Measurements from ENCODE around the gene CBFA2T3.

CBFA2T3 gene

DNA sequence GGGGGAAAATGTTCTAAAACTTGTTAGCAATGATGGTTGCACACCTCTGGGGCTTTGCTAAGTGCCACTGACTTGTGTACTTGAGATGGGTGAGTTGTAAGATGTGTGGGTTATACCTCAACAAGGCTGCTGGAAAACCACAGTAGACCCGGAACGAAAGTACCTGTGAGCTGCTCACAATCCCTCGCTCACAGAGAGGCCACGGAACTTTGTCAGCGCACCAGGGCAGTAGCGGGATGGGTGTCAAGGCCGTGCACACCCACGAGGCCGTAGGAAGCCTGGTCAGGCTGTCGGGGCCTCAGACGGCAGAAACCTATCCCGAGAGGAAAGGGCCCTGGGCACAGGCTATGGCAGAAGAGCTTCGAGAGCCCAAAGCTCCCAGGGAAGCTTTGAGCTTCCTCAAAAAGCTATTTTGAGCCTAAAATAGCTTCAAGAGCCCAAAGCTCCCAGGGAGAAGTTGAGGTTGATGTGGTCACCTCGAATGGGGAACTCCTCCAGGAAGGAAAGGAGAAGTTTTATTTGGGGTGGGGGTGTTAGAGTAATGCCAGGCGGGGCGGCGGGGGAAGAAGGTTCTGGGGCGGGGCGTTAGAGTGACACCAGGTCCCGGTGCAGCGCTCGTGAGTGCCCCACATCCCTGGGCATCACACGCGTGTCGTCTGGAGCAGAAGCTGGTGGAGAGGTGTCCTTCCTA is 19.0 kb downstream of the CBFA2T3 start:
- DNase-seq, result no peak

DNA sequence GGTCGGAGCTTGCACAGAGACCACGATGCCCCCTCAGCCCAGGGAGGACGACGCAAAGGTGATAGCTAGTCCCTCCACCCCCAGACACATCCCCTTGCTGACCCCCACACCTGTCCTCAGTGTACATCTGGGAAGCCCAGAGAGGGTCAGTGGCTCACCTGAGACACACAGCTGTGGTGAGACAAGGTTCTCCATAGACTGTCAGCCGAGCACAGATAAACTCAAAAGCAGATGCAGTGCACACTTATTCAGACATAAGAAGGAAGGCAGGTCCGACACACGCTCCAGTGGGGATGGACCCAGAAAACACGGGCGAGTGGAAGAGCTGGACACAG is 19.6 kb downstream of the CBFA2T3 start:
- no peak for DNase-seq

DNA sequence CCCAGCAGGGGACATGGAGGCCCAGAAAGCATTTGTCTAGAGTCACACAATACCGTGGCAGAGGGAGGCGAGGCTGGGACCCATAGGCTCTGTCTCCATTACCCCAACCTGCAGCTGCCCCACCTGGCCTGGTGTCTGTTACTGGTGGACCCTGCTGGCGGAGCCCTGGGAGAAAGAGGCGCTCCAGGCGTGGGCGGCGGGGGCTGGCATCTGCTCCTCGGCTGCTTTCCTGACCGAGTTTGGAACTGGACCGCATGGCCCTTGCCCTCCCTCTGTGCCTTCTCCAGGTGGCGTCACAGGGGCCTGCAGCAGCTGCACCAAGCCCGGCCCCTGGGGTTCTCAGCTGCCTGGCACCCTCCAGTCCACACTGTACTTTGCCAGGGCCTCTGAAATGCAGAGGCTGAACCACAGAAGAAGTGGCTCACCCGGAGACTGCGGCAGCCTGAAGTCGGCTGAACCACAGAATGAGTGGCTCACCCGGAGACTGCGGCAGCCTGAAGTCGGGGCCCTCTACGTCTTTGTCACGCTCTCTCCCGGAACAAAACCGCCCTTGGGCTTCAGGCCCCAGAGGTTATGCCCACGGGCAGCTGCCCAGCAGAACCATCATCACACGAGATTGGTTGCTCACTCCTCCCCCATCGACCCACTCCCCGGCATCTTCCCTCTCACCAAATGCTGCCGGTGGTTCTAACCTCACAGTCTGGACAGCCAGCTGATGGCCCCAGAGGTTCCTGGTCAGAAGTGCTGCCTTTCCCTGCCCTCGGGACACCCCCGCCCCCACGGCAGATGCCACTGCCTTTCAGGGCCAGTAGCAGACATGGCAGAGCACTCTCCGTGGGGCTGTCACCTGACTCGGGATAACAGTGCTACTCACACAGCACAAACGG is 20.2 kb downstream of the CBFA2T3 start:
- DNase-seq, result no peak

GRCh38 chr16:88955906-88956305 is 21.1 kb downstream of the CBFA2T3 start:
- DNase-seq, result no peak

- no peak for DNase-seq
Observed at GRCh38 chr16:88953003-88953690, 23.9 kb downstream of the CBFA2T3 start.

GRCh38 chr16:88951989-88952388 is 25.0 kb downstream of the CBFA2T3 start:
- DNase-seq, result no peak

- no peak for DNase-seq
Observed at GRCh38 chr16:88951501-88951900, 25.5 kb downstream of the CBFA2T3 start.

DNA sequence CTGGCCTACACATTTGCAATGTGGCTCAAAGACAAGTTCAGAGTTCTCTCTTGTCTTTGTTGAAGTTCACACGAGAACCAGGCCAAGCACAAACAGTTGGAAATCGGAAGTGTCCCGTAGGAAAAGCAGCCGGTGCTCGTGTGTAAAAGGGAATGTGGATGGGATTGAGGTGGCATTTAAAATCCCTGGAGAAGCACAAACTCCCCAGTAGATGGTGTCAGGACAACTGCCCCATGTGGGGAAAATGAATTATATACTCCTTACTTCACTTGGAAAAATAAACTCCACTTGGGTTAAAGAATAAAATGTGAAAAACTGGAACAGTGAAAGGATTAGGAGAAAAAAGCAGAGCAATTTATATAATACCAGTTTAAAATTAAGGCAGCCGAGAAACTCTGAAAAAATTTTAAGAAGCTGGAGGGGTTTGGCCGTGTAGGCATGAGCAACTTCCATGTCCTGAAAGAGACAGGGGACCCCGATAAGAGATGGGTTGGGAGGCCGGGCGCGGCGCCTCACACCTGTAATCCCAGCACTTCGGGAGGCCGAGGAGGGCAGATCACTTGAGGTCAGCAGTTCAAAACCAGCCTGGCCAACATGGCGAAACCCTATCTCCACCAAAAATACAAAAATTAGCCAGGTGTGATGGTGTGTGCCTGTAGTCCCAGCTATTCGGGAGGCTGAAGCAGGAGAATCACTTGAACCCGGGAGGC is 28.1 kb downstream of the CBFA2T3 start:
- DNase-seq, result no peak

GRCh38 chr16:88945473-88945872 is 31.5 kb downstream of the CBFA2T3 start:
- no peak for DNase-seq

DNA sequence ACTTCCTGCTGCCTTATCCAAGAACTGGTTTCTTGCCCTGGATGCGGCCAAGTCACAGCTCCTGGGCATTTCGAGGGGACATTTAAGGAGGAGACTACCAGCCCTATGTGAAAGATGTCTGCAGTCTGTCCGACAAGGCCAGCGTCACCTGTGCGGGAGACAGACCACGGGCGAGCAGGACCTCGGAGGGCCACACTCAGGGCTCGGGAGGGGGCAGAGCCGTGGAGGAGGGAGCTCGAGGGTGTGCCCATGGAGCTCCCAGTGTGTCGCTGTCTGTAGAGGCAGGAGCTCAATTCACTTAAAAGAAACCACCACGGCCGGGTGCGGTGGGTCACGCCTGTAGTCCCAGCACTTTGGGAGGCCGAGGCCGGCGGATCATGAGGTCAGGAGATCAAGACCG is 33.3 kb downstream of the CBFA2T3 start:
- no peak for DNase-seq

- no peak for DNase-seq
Observed at GRCh38 chr16:88943131-88943664, 33.8 kb downstream of the CBFA2T3 start.

- no peak for DNase-seq
Observed at GRCh38 chr16:88941913-88942909, 34.8 kb downstream of the CBFA2T3 start.

DNA sequence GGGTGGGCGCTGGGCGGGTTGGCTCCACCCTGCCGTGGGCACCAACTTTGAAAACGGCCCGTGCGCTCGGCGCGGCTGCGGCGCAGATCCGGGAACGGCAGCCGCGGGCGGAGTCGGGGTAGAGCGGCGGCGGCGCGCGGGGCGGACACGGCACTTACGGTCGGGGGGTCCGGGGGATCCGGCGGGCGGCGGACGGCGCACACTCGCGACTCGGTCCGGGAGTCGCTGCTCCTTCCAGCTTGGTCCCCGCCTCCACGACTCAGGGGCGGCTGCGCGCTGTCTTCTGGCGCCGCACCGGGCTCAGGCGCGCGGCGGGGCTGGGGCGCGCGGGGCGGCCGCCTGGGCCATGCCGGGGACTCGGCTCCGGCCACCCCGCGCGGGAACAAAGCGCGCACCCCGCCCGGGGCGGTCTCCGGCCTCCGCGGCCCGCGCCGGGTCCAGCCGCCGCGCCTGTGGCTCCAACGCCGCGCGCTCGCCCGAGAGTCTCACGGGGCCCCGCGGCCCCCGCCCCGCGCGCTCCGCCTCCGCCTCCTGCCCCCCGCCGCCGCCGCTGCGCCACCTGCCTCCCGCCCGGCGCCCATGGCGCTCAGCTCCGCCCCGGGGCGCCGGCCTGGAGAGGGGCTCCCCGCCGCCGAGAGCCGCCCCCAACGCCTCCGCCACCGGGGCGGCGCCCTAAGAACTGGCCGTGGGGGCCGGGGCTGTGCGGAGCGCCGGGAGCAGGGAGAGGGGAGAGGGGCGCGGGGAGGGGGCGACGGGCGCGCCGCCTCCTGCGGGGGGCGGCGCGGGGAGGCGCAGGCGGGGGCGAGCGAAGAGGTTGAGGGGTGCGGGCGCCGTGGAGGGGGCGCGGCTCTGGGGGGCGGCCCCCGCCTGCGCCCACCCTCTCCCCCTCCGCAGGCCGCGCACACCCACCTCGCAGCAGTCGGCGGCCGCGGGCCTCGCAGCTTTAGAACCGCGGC is 35.9 kb downstream of the CBFA2T3 start:
- no peak for DNase-seq

DNA sequence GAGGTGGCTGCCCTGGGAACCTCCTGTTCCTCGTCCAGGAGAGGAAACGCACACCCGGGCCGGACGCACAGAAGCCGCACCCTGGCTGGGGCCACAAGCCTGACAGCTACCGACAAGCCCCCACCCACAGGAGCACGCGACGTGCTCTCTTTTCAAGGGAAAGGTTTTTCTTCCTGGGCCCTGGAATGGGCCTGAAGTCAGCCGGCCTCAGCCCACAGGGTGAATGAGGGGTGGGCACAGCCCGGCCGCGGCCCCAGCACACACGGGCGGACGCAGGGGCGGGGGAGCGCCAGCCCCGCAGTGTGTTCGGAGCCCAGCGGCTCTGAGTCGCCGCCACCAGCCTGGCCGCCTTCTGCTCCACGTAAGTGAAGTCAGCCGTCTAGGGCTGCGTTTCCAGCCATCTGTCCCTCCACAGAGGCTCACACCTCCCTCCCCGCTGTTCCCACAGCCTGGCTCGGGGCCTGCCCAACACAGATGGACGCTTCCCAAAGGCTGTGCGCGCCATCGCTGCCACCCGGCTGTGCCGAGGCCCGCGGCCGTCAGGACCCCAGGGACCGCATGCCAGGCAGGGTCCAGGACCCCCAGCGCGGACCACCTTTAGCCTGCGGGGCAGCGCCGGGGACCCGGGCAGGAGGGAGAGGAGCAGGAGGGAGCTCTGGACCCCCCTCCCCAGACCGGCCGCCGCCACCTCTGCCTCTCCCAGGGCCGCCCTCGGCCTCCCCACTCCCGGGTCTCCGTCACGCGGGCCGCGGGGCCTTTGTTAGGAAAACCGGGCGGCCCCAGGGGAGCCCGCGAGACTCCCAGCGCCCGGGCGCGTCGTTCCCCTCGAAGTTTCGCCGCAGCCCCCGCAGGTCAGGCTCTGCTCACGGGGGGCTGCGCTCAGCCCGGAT is 36.8 kb downstream of the CBFA2T3 start:
- no peak for DNase-seq

DNA sequence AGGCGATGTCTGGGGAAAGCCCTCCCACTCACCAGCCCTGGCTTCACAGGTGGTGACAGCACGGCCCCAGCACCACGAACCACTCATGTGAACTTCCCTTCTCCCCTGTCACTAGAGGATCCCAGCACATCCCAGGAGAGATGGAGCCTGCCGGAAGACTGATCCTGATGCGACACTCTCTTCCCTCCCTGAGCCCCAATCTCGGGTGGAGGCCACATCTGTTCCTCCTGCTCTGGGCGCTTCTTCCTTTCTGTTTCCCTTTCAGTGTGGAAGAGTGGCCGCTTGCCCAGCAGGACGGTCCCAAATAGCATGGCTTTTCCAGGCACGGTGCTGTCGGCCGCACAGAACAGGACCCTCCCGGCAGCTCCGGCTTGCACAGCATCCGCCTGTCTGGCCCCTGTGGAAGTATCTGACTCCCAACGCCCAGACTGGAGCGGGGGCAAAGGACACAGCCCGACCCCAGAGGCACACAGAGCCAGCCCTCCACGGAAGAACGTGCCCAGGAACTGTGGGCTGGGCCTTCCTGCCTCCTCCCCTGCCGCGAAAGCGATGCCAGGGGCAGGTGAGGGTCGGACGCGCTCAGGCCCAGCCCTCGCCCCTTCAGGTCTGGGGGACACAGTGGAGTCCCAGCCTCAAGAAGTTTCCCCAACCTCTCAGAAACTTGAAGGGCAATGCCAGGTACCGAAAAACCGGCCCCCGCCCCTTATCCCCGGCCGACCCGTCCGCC is 37.6 kb downstream of the CBFA2T3 start:
- no peak for DNase-seq

- no peak for DNase-seq
Observed at GRCh38 chr16:88938777-88939244, 38.2 kb downstream of the CBFA2T3 start.

- DNase-seq, result no peak
Observed at GRCh38 chr16:88938119-88938776, 38.8 kb downstream of the CBFA2T3 start.

- DNase-seq, result no peak
Observed at GRCh38 chr16:88937206-88937621, 39.8 kb downstream of the CBFA2T3 start.
